Measurements from ENCODE around the gene LFNG.

DNA sequence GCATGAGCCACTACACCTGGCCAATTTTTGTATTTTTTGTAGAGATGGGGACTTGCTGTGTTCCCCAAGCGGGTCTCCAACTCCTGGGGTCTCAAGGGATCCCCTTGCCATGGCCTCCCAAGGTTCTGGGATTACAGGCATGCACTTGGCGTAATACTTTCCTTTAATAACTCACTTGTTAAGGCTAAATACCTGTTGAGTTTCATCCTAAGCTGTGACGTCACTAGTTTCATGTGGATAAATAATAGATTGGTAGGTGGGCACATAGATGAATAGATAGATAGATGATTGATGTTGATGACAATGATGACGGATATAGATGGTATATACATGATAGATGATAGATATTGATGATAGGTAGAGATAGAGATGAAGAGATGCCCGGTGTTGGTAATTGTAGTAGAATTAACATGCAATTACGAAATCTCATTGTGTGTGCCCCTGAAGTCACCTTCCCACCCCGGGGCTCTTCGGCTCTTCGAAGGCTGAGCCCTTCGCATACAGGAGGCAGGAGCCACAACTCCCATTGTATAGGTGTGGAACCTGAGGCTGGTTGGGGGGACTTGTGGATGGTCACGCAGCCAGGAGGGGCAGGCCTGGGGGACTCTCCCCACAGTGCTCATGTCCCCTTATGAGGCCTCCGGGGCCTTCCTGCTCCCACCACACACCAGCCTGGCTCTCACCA is 45.9 kb upstream of the LFNG start:
- TF ChIP-seq, protein P1, sequence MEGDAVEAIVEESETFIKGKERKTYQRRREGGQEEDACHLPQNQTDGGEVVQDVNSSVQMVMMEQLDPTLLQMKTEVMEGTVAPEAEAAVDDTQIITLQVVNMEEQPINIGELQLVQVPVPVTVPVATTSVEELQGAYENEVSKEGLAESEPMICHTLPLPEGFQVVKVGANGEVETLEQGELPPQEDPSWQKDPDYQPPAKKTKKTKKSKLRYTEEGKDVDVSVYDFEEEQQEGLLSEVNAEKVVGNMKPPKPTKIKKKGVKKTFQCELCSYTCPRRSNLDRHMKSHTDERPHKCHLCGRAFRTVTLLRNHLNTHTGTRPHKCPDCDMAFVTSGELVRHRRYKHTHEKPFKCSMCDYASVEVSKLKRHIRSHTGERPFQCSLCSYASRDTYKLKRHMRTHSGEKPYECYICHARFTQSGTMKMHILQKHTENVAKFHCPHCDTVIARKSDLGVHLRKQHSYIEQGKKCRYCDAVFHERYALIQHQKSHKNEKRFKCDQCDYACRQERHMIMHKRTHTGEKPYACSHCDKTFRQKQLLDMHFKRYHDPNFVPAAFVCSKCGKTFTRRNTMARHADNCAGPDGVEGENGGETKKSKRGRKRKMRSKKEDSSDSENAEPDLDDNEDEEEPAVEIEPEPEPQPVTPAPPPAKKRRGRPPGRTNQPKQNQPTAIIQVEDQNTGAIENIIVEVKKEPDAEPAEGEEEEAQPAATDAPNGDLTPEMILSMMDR (IDR thresholded peaks at IDR 0.05), result no peak
- no peak for TF ChIP-seq POLR2AphosphoS5 (IDR thresholded peaks at IDR 0.05; ENCODE audit: low read depth, low read length)
- TF ChIP-seq, protein P2, sequence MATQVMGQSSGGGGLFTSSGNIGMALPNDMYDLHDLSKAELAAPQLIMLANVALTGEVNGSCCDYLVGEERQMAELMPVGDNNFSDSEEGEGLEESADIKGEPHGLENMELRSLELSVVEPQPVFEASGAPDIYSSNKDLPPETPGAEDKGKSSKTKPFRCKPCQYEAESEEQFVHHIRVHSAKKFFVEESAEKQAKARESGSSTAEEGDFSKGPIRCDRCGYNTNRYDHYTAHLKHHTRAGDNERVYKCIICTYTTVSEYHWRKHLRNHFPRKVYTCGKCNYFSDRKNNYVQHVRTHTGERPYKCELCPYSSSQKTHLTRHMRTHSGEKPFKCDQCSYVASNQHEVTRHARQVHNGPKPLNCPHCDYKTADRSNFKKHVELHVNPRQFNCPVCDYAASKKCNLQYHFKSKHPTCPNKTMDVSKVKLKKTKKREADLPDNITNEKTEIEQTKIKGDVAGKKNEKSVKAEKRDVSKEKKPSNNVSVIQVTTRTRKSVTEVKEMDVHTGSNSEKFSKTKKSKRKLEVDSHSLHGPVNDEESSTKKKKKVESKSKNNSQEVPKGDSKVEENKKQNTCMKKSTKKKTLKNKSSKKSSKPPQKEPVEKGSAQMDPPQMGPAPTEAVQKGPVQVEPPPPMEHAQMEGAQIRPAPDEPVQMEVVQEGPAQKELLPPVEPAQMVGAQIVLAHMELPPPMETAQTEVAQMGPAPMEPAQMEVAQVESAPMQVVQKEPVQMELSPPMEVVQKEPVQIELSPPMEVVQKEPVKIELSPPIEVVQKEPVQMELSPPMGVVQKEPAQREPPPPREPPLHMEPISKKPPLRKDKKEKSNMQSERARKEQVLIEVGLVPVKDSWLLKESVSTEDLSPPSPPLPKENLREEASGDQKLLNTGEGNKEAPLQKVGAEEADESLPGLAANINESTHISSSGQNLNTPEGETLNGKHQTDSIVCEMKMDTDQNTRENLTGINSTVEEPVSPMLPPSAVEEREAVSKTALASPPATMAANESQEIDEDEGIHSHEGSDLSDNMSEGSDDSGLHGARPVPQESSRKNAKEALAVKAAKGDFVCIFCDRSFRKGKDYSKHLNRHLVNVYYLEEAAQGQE (IDR thresholded peaks at IDR 0.05; ENCODE audit: insufficient read depth in 1 of 2, low read depth in 2 of 2, low read length in 1 of 2), result no peak
- no peak for TF ChIP-seq TCF7L2 (IDR thresholded peaks at IDR 0.05; ENCODE audit: low read depth, low read length)
- no peak for TF ChIP-seq SIN3A (IDR thresholded peaks at IDR 0.05; ENCODE audit: borderline replicate concordance, insufficient read depth, low read depth, low read length)
